K562 (cell line): ENCODE measurements around the gene VPS33B. TPM values are rescaled to one million over a fixed set of nuclear protein-coding genes. Genes with fewer than 3 reads are reported as not detected.

Source experiments
- ATAC-seq: fragments of 200-7000 bp; cut with Tn5 transposase; 3 replicates; pipeline ENCODE4 v1.9.1; 2020; ENCODE audit warnings: moderate library complexity
- BruUV-seq: library from RNA; stranded (reverse); fragments of 400-500 nt; replicated peaks from 2 replicates; lab custom pipeline; 2021; lab: Mats Ljungman, UMichigan
- CTCF ChIA-PET: fragments of 300-600 bp; formaldehyde crosslinking; extraction: SDS; loops from one replicate; lab custom pipeline; 2021; ENCODE audit warnings: low intra/inter-chr PET ratio; lab: Yijun Ruan, JAX
- POLR2A ChIA-PET: fragments of 300-600, 350-650 bp; sonication (Branson Sonifier 250); formaldehyde crosslinking; extraction: SDS; loops from one replicate; lab custom pipeline; 2021; ENCODE audit warnings: antibody characterized with exemption, inconsistent platforms; lab: Yijun Ruan, JAX
- DNase-seq, 4 experiments: peaks; one replicate each; pipeline versions ENCODE4 v3.0.0 to v3.0.0-alpha.2; 2011 to 2018; ENCODE audit warnings: low spot score in 3 of 4, mixed read lengths in 3 of 4; ENCODE audit errors: extremely low read depth in 1 of 4
- FAIRE-seq: peaks from 2 replicates; lab custom pipeline; 2011; peaks lifted over from hg19 to GRCh38; lab: Jason Lieb, UNC
- H2AFZ ChIP-seq: 2 replicates; pipeline ENCODE4 v1.6.0; 2011; ENCODE audit warnings: low read depth, low read length, control low read depth, inconsistent platforms
- H3K27ac ChIP-seq: fragments of 200-600 bp; 3 replicates; pipeline ENCODE4 v1.8.0; 2011; ENCODE audit warnings: low read depth, mild to moderate bottlenecking, control low read depth, inconsistent platforms, low read length, moderate library complexity, mixed read lengths; ENCODE audit errors: extremely low read depth
- H3K27me3 ChIP-seq, 2 experiments: fragments of 300-600 bp in 1 of 2; 2 replicates in 1 of 2; 3 replicates in 1 of 2; pipeline versions ENCODE4 v1.6.0 to v1.8.0; 2011; ENCODE audit warnings: inconsistent platforms in 2 of 2, low read length in 2 of 2, mild to moderate bottlenecking in 1 of 2, mixed read lengths in 1 of 2, moderate library complexity in 1 of 2; ENCODE audit not compliant: control insufficient read depth in 2 of 2, insufficient read depth in 2 of 2
- H3K36me3 ChIP-seq: fragments of 300-600 bp; 3 replicates; pipeline ENCODE4 v1.8.0; 2011; ENCODE audit warnings: mild to moderate bottlenecking, low read length, inconsistent platforms; ENCODE audit not compliant: control insufficient read depth, insufficient read depth
- H3K4me1 ChIP-seq, 2 experiments: fragments of 200-600 bp in 1 of 2; replicated peaks in 1 of 2; 2 replicates in 1 of 2; 3 replicates in 1 of 2; pipeline versions ENCODE4 v1.5.1 to v1.8.0; 2011; ENCODE audit warnings: inconsistent platforms in 2 of 2, low read length in 2 of 2, mild to moderate bottlenecking in 1 of 2, mixed read lengths in 1 of 2, moderate library complexity in 1 of 2; ENCODE audit not compliant: control insufficient read depth in 2 of 2, insufficient read depth in 2 of 2
- H3K4me2 ChIP-seq: 2 replicates; pipeline ENCODE4 v1.6.1; 2011; ENCODE audit warnings: low read length, control low read depth, inconsistent platforms, mixed read lengths; ENCODE audit not compliant: insufficient read depth
- H3K4me3 ChIP-seq: fragments of 200-600 bp; sonication (generic), shearing (Covaris generic); 2 replicates; pipeline ENCODE4 v1.5.1; 2016; ENCODE audit warnings: control low read depth, inconsistent platforms
- H3K79me2 ChIP-seq: fragments of 200-600 bp; 3 replicates; pipeline ENCODE4 v1.8.0; 2011; ENCODE audit warnings: low read length, inconsistent platforms; ENCODE audit not compliant: control insufficient read depth, insufficient read depth
- H3K9ac ChIP-seq, 2 experiments: 2 replicates each; pipeline versions ENCODE4 v1.6.0 to v1.6.1; 2011; ENCODE audit warnings: low read depth in 2 of 2, low read length in 2 of 2, control low read depth in 1 of 2, inconsistent platforms in 1 of 2, mild to moderate bottlenecking in 1 of 2, mixed read lengths in 1 of 2; ENCODE audit not compliant: insufficient read depth in 1 of 2
- H3K9me1 ChIP-seq: one replicate; pipeline ENCODE4 v1.6.0; 2011; ENCODE audit warnings: inconsistent platforms, mild to moderate bottlenecking, low read length, moderate library complexity; ENCODE audit not compliant: control insufficient read depth, insufficient read depth
- H3K9me3 ChIP-seq: replicated peaks from 2 replicates; pipeline ENCODE4 v1.5.1; 2011; ENCODE audit warnings: low read depth, low read length, inconsistent platforms; ENCODE audit not compliant: control insufficient read depth, insufficient read depth
- H4K20me1 ChIP-seq: replicated peaks from 2 replicates; pipeline ENCODE4 v1.6.1; 2011; ENCODE audit warnings: low read length, inconsistent platforms, mixed read lengths; ENCODE audit not compliant: control insufficient read depth, insufficient read depth
- C11orf30 ChIP-seq: fragments of 450-650 bp; IDR thresholded peaks from 2 replicates; pipeline ENCODE4 v1.6.1; 2016; ENCODE audit warnings: low read depth, mild to moderate bottlenecking
- MAFG ChIP-seq: fragments of 450-650 bp; conservative IDR thresholded peaks from 2 replicates; pipeline ENCODE4 v1.6.1; 2016; ENCODE audit warnings: missing genetic modification characterization, missing compliant biosample characterization
- RHOXF2B ChIP-seq: fragments of 250-450 bp; sonication (Bioruptor Pico); conservative IDR thresholded peaks from 2 replicates; pipeline ENCODE4 v1.5.1; 2021
- TFAM ChIP-seq: fragments of 250-450 bp; sonication (Bioruptor Pico); conservative IDR thresholded peaks from 2 replicates; pipeline ENCODE4 v1.5.0; 2021; ENCODE audit warnings: mild to moderate bottlenecking, moderate library complexity
- ZFX ChIP-seq: sonication (generic); formaldehyde crosslinking; IDR thresholded peaks from 2 replicates; pipeline ENCODE4 v1.8.0; 2022; ENCODE audit warnings: mild to moderate bottlenecking, missing genetic modification reagents, moderate library complexity
- ZNF316 ChIP-seq: fragments of 450-650 bp; IDR thresholded peaks from 2 replicates; pipeline ENCODE4 v1.6.1; 2016
- WGBS: fragments of 100-300 bp; shearing (Covaris generic); methylation state at CpG from one replicate; pipeline ENCODE4 v1.1.6; 2016; ENCODE audit warnings: low coverage, mixed read lengths; ENCODE audit not compliant: insufficient coverage; ENCODE audit errors: missing lambda C conversion rate; 5-methylcytosine and 5-hydroxymethylcytosine counted together
- in situ Hi-C: fragments of 300-500 bp; cut with MboI; formaldehyde crosslinking; loops from 4 replicates; pipeline ENCODE4 v1.15.0; 2018; ENCODE audit warnings: inconsistent platforms, mixed read lengths
- intact Hi-C: fragments of 100-400 bp; cut with micrococcal nuclease; formaldehyde crosslinking; loops from 2 replicates; pipeline ENCODE4 v1.14.2; 2022
- polyA plus RNA-seq, 8 experiments: library from polyadenylated mRNA; depleted of rRNA in 4 of 8; stranded (reverse) in 5 of 8; unstranded in 3 of 8; fragments of >200 nt; fragmentation: Nextera tagmentation in 2 of 8; fragmentation: Illumina TruSeq in 1 of 8; extraction: Ambion mirVana in 2 of 8; extraction: Trizol in 1 of 8; gene quantifications; 2 replicates each; pipeline versions ENCODE4 v1.2.1 to v1.2.3, GENCODE V29; 2011 to 2014; ENCODE audit warnings: inconsistent platforms in 1 of 8, missing spikeins in 1 of 8
- total RNA-seq, 7 experiments: library from RNA; depleted of rRNA in 6 of 7; stranded (reverse); fragments of >200 nt in 6 of 7; fragmentation: Illumina TruSeq in 2 of 7; extraction: Trizol in 2 of 7; gene quantifications; 2 replicates each; pipeline versions ENCODE4 v1.2.1 to v1.2.3, GENCODE V29; 2011 to 2021; ENCODE audit warnings: low replicate concordance in 1 of 7

Gene VPS33B
- total and polyA plus RNA-seq, 9 of the 15 experiments (the other 6 are each of a cell fraction or from before 2014, with no cell fraction given) = 9.4 to 25.5 (median 14.8) TPM

GRCh38 chr15:90989040-90989768 lies 33.2 kb downstream of the VPS33B start:
- no peak overlapping the region for H2AFZ ChIP-seq
- no TSS peak for BruUV-seq
- peak; percentile 8; the same call in 2 of the 3 replicates for ATAC-seq
- ChIA-PET CTCF (no interaction called here), POLR2A (interaction anchor here (0.6 to 5.6 kb wide), 9 partner anchors 10 to 1160 kb away, joined by 3 to 51 read pairs (median 3); partner anchors contain the start of gene VPS33B)
- H3K4me2 ChIP-seq = peak overlapping the region; percentile 48; the same call in 1 of the 2 replicates
- no peaks in the 10 kb centered on the region for H3K9me1 ChIP-seq
- no peak for FAIRE-seq
- intact Hi-C loops (no loop called here), in situ Hi-C loops (no loop called here)
- no peak for DNase-seq
- no peaks in the 10 kb centered on the region for H3K27me3 ChIP-seq
- H3K4me3 ChIP-seq = no peak overlapping the region
- H3K9ac ChIP-seq = peak overlapping the region; percentile 2 to 85; a peak in 1 of 4 replicates
- H3K4me1 ChIP-seq = peaks cover 28 to 34% of the 10 kb centered on the region in 2 experiments; a peak in 4 of 5 replicates
- 16% methylated on average over 7 of the region's 7 CpGs for WGBS
- H4K20me1 ChIP-seq = peaks cover 9% of the 10 kb centered on the region; the same call in 1 of the 2 replicates
- peaks cover 100% of the 10 kb centered on the region for H3K79me2 ChIP-seq
- no peak overlapping the region; the same call in 2 of the 3 replicates for H3K27ac ChIP-seq
- peaks cover 26% of the 10 kb centered on the region; the same call in 2 of the 3 replicates for H3K36me3 ChIP-seq
- TF ChIP-seq MAFG (peak; percentile 44; the same call in 1 of the 2 replicates), TFAM (CRISPR knock-in tag) (no peak), ZNF316 (peak; percentile 84), ZFX (CRISPR knock-in tag) (0 out of 2 replicates have a peak, but pooled peaks have one; percentile 14), C11orf30 (peak; percentile 74), RHOXF2B (CRISPR knock-in tag) (no peak)
- no peaks in the 10 kb centered on the region for H3K9me3 ChIP-seq
